HepG2 (cell line): ENCODE measurements around the gene ZNF48. TPM values are rescaled to one million over a fixed set of nuclear protein-coding genes. Genes with fewer than 3 reads are reported as not detected.

Source experiments
- AGO2 ChIP-seq: fragments of 200-400 bp; formaldehyde crosslinking; optimal IDR thresholded peaks from 2 replicates; pipeline ENCODE3; 2017; ENCODE audit warnings: mild to moderate bottlenecking, low read depth, low read length, moderate library complexity
- DNMT1 ChIP-seq: sonication (generic); formaldehyde crosslinking; IDR thresholded peaks from 2 replicates; pipeline ENCODE4 v1.5.1; 2020; ENCODE audit warnings: mild to moderate bottlenecking, missing genetic modification reagents
- JDP2 ChIP-seq: sonication (generic); formaldehyde crosslinking; IDR thresholded peaks from 2 replicates; pipeline ENCODE4 v1.8.1; 2022; ENCODE audit warnings: missing genetic modification reagents, borderline replicate concordance
- NR2F1 ChIP-seq, 2 experiments: fragments of 450-650 bp in 1 of 2; formaldehyde crosslinking in 1 of 2; IDR thresholded peaks; 2 replicates each; pipeline versions ENCODE4 v1.5.0 to v1.6.1; 2016 to 2020; ENCODE audit warnings: mild to moderate bottlenecking in 1 of 2, missing compliant biosample characterization in 1 of 2, missing genetic modification reagents in 1 of 2, moderate library complexity in 1 of 2
- PHF5A ChIP-seq: IDR thresholded peaks from one replicate; pipeline ENCODE4 v1.6.1; 2018; ENCODE audit warnings: low read depth, missing genetic modification reagents; ENCODE audit not compliant: unreplicated experiment
- SUZ12 ChIP-seq: fragments of 150-350 bp; IDR thresholded peaks from 2 replicates; pipeline ENCODE4 v1.6.1; 2014; ENCODE audit warnings: low read depth, low read length
- SYNCRIP ChIP-seq: fragments of 200-400 bp; formaldehyde crosslinking; IDR thresholded peaks from 2 replicates; pipeline ENCODE4 v1.6.1; 2018; ENCODE audit warnings: mild to moderate bottlenecking, low read depth, low read length; ENCODE audit not compliant: insufficient read depth
- TAF15 ChIP-seq: fragments of 200-400 bp; formaldehyde crosslinking; IDR thresholded peaks from one replicate; pipeline ENCODE4 v1.6.1; 2018; ENCODE audit warnings: mild to moderate bottlenecking, low read depth, low read length; ENCODE audit not compliant: poor library complexity, severe bottlenecking
- ZNF616 ChIP-seq: sonication (generic); formaldehyde crosslinking; IDR thresholded peaks from 2 replicates; pipeline ENCODE4 v1.5.0; 2020; ENCODE audit warnings: low read depth, mild to moderate bottlenecking, missing genetic modification reagents
- ZNF83 ChIP-seq: sonication (generic); formaldehyde crosslinking; IDR thresholded peaks from 2 replicates; pipeline ENCODE4 v1.4.0; 2020; ENCODE audit warnings: missing genetic modification reagents, mild to moderate bottlenecking, borderline replicate concordance
- polyA plus RNA-seq, 8 experiments: library from polyadenylated mRNA; depleted of rRNA in 3 of 8; stranded (reverse) in 7 of 8; unstranded in 1 of 8; fragments of >200 nt; fragmentation: Illumina TruSeq in 4 of 8; extraction: Trizol in 4 of 8; gene quantifications; 2 replicates each; pipeline versions ENCODE4 v1.2.1 to v1.2.3, GENCODE V29; 2011 to 2016; ENCODE audit warnings: low read depth in 4 of 8, missing spikeins in 1 of 8, mixed read lengths in 1 of 8; ENCODE audit not compliant: insufficient read depth in 1 of 8
- total RNA-seq, 5 experiments: library from RNA; depleted of rRNA; stranded (reverse); fragments of >200 nt; fragmentation: Illumina TruSeq; extraction: Trizol; gene quantifications; 2 replicates each; pipeline ENCODE4 v1.2.3, GENCODE V29; 2016; ENCODE audit warnings: low read depth in 1 of 5
- TF ChIP-seq, protein P1 (sequence below): sonication (generic); formaldehyde crosslinking; IDR thresholded peaks from 2 replicates; pipeline ENCODE4 v1.9.0; 2021; ENCODE audit warnings: missing genetic modification reagents, mild to moderate bottlenecking, borderline replicate concordance
- TF ChIP-seq, protein P2 (sequence below): sonication (generic); formaldehyde crosslinking; IDR thresholded peaks from 2 replicates; pipeline ENCODE4 v1.8.1; 2023; ENCODE audit warnings: missing genetic modification reagents, inconsistent platforms, borderline replicate concordance
- TF ChIP-seq, protein P3 (sequence below): IDR thresholded peaks from 2 replicates; pipeline ENCODE4 v1.6.1; 2016; ENCODE audit warnings: low read depth, missing genetic modification reagents, missing compliant biosample characterization
- TF ChIP-seq, protein P4 (sequence below): sonication (generic); formaldehyde crosslinking; IDR thresholded peaks from 2 replicates; pipeline ENCODE4 v1.4.0; 2020; ENCODE audit warnings: missing genetic modification reagents, borderline replicate concordance

Gene ZNF48
- total and polyA plus RNA-seq, 2 of the 13 experiments (the other 11 are each of a cell fraction or from before 2014, with no cell fraction given), result 9.9 to 12.3 TPM

DNA sequence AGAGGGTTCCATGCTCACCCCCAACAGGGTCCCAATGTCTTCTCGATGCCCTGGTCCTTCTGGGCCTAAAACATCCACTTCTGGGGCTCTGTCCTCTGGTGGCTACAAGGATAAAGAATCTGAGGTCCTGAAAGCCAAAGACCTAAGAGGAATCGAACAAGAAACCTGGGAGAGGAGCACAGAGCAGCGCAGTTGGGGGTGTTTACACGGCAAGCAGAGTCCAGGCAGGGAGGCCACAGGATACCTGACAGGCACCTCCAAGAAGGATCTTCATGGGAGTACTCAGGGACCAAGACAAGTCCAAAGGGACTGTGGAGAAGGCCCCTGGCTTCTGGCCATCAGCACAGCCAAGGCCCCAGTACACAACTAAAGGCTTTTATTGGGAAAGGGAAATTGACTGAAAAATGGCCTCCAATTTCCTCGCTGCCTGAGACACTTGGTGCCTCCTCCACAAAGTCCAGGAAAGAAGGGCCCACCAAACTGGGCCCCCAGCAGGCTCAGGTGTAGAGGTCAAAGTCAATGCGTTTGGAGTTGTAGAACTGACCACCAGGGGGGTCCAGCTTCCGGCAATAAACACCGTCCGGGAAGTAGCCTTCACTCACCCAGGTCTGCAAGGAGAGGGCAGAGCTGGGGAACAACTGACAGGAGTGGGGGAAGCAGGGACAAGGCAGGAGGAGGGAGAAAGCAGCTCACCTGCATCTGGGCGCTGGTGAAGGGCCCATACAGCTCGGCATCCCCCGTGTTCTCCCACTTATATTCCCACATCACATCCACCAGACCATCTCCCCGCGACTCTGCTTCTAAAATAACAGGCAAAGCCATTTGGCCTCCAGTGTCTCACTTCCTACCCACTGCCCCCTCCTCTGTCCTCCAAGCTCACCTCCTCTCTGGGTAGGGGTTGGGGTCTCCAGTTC, 42.5 kb upstream of the ZNF48 start (continued):
- TF ChIP-seq, protein P1, sequence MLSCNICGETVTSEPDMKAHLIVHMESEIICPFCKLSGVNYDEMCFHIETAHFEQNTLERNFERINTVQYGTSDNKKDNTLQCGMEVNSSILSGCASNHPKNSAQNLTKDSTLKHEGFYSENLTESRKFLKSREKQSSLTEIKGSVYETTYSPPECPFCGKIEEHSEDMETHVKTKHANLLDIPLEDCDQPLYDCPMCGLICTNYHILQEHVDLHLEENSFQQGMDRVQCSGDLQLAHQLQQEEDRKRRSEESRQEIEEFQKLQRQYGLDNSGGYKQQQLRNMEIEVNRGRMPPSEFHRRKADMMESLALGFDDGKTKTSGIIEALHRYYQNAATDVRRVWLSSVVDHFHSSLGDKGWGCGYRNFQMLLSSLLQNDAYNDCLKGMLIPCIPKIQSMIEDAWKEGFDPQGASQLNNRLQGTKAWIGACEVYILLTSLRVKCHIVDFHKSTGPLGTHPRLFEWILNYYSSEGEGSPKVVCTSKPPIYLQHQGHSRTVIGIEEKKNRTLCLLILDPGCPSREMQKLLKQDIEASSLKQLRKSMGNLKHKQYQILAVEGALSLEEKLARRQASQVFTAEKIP (CRISPR knock-in tag), result no peak
- TF ChIP-seq, protein P2, sequence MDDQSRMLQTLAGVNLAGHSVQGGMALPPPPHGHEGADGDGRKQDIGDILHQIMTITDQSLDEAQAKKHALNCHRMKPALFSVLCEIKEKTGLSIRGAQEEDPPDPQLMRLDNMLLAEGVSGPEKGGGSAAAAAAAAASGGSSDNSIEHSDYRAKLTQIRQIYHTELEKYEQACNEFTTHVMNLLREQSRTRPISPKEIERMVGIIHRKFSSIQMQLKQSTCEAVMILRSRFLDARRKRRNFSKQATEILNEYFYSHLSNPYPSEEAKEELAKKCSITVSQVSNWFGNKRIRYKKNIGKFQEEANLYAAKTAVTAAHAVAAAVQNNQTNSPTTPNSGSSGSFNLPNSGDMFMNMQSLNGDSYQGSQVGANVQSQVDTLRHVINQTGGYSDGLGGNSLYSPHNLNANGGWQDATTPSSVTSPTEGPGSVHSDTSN (CRISPR knock-in tag), result no peak
- TF ChIP-seq ZNF616 (CRISPR knock-in tag) (no peak), AGO2 (no peak), SYNCRIP (no peak), ZNF83 (CRISPR knock-in tag) (no peak), NR2F1 (CRISPR knock-in tag; IDR thresholded peaks at IDR 0.05) (peak; percentile 10 to 19; a peak in 1 of 4 replicates), JDP2 (CRISPR knock-in tag) (no peak), PHF5A (CRISPR knock-in tag) (no peak), DNMT1 (no peak), SUZ12 (no peak), TAF15 (no peak)
- TF ChIP-seq, protein P3, sequence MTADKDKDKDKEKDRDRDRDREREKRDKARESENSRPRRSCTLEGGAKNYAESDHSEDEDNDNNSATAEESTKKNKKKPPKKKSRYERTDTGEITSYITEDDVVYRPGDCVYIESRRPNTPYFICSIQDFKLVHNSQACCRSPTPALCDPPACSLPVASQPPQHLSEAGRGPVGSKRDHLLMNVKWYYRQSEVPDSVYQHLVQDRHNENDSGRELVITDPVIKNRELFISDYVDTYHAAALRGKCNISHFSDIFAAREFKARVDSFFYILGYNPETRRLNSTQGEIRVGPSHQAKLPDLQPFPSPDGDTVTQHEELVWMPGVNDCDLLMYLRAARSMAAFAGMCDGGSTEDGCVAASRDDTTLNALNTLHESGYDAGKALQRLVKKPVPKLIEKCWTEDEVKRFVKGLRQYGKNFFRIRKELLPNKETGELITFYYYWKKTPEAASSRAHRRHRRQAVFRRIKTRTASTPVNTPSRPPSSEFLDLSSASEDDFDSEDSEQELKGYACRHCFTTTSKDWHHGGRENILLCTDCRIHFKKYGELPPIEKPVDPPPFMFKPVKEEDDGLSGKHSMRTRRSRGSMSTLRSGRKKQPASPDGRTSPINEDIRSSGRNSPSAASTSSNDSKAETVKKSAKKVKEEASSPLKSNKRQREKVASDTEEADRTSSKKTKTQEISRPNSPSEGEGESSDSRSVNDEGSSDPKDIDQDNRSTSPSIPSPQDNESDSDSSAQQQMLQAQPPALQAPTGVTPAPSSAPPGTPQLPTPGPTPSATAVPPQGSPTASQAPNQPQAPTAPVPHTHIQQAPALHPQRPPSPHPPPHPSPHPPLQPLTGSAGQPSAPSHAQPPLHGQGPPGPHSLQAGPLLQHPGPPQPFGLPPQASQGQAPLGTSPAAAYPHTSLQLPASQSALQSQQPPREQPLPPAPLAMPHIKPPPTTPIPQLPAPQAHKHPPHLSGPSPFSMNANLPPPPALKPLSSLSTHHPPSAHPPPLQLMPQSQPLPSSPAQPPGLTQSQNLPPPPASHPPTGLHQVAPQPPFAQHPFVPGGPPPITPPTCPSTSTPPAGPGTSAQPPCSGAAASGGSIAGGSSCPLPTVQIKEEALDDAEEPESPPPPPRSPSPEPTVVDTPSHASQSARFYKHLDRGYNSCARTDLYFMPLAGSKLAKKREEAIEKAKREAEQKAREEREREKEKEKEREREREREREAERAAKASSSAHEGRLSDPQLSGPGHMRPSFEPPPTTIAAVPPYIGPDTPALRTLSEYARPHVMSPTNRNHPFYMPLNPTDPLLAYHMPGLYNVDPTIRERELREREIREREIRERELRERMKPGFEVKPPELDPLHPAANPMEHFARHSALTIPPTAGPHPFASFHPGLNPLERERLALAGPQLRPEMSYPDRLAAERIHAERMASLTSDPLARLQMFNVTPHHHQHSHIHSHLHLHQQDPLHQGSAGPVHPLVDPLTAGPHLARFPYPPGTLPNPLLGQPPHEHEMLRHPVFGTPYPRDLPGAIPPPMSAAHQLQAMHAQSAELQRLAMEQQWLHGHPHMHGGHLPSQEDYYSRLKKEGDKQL, result no peak
- TF ChIP-seq, protein P4, sequence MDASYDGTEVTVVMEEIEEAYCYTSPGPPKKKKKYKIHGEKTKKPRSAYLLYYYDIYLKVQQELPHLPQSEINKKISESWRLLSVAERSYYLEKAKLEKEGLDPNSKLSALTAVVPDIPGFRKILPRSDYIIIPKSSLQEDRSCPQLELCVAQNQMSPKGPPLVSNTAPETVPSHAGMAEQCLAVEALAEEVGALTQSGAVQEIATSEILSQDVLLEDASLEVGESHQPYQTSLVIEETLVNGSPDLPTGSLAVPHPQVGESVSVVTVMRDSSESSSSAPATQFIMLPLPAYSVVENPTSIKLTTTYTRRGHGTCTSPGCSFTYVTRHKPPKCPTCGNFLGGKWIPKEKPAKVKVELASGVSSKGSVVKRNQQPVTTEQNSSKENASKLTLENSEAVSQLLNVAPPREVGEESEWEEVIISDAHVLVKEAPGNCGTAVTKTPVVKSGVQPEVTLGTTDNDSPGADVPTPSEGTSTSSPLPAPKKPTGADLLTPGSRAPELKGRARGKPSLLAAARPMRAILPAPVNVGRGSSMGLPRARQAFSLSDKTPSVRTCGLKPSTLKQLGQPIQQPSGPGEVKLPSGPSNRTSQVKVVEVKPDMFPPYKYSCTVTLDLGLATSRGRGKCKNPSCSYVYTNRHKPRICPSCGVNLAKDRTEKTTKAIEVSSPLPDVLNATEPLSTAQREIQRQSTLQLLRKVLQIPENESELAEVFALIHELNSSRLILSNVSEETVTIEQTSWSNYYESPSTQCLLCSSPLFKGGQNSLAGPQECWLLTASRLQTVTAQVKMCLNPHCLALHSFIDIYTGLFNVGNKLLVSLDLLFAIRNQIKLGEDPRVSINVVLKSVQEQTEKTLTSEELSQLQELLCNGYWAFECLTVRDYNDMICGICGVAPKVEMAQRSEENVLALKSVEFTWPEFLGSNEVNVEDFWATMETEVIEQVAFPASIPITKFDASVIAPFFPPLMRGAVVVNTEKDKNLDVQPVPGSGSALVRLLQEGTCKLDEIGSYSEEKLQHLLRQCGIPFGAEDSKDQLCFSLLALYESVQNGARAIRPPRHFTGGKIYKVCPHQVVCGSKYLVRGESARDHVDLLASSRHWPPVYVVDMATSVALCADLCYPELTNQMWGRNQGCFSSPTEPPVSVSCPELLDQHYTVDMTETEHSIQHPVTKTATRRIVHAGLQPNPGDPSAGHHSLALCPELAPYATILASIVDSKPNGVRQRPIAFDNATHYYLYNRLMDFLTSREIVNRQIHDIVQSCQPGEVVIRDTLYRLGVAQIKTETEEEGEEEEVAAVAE (CRISPR knock-in tag), result peak; percentile 65; the same call in 1 of the 2 replicates
